KG1 (cell line): ENCODE data around the gene TMEM219.

Experiments used
- DNase-seq: peaks from one replicate; lab custom pipeline; 2025; lab: John Stamatoyannopoulos, UW

The TMEM219 gene

DNA sequence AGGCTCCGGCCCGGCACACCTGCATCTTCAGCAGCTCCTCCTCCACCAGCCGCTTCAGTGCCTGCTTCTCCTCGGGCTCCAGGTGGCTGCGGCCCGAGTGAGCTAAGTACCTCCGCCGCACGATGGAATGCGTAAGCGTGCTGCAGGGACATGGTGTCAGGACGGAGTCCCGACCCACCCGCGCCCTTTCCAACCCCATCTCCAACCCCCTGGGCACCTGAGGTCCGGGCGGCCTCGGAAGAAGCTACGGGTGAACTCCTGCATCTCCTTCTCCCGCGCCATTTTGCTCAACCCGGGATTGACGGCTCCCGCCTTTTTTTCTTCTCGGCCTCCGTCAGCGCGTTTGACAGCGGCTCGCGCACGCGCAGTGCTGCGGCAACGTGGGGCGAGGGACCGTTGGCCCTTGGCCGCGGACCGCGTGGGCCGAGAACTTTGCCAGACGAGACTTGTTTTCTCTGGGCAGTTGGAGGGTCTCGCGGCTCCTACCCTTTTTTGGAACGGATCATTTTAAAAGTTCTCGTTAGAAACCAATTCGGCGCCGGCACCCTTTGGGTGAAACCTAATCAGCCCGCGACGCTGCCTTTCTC is 33.5 kb downstream of the TMEM219 start, which contains the start of gene HIRIP3:
Gene HIRIP3 (minus strand): TSS at position 294 of the 587 bp plus-strand sequence. CDS start 12 bp downstream, at position 282.
- peak; percentile 87 for DNase-seq

DNA sequence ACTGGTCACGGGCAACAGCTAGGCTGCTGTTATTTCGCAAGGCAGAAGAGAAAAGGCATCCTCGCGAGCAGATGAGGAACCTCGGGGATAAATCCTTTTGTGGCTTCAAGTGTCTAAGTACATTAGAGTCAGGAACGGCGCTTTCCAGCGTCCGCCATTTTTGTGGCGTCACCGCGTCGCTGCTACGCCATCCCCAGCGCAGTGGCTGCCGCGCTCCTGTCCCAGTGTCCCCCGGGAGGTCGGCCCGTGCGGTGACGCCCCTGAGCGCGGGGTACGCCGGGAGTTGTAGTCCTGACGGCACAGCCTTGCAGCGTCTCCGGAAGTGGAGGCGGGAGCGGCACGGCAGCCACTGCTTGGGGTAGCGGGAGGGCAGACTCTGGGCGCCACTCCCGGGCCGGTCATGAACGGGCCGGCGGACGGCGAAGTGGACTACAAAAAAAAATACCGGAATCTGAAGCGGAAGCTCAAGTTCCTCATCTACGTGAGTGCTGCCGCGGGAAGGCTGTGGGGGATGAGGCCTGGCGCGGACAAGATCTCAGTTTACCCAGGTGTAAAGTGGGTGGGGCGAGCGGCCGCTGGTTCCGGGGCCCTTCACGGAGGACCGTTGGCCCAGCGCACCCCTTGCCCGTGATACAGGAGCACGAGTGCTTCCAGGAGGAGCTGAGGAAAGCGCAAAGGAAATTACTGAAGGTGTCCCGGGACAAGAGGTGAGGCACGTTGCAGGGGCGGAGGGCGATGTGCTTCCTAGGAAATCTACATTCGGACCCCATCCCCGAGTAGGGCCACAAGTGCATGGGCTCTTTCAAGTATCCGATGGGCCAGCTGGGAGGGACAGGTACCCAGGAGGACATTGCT is 34.3 kb downstream of the TMEM219 start, which contains the start of gene INO80E:
Gene INO80E (plus strand): TSS at position 331 of the 855 bp plus-strand sequence. CDS start 70 bp downstream, at position 401.
- peak; percentile 98 for DNase-seq

DNA sequence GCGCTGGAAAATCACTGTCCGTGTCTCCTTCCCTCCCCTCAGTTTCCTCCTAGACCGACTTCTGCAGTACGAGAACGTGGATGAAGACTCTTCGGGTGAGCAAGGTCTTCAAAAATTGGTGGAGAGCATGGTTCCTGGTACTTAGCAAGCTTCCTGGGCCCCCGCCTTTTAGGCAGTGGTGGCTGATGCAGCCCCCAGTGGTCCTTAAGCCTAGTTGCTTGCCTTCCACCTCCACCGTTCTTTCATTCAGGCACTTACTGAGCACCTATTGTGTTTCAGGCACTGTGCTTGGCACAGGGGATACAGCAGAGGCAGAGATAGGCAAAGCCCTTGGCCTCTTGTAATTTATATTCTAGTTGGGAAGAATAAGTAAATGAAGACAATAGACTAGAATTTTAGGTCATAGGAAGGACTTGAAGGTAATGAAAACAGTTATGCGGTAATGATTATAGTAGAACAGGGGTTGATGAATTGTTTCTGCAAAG is 34.9 kb downstream of the TMEM219 start:
- no peak for DNase-seq

DNA sequence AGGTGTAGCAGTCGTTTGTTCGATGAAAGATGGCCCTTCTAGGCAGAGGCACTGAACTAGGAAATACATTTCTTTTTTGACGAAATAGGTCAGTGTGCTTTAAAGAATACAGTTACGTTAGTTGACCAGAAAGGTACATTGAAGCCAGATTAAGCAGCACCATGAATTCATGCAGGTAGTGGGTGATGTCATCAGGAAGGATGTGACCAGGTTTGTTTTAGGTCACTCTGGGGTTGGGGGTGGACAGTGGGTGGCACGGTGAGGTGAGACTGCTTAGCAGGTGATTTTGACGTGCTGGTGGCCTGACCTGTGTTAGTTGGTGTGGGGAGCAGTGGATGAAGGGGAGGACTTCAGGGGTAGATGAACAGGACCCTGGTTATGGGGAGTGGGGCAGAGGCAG is 37.7 kb downstream of the TMEM219 start:
- DNase-seq, result no peak

DNA sequence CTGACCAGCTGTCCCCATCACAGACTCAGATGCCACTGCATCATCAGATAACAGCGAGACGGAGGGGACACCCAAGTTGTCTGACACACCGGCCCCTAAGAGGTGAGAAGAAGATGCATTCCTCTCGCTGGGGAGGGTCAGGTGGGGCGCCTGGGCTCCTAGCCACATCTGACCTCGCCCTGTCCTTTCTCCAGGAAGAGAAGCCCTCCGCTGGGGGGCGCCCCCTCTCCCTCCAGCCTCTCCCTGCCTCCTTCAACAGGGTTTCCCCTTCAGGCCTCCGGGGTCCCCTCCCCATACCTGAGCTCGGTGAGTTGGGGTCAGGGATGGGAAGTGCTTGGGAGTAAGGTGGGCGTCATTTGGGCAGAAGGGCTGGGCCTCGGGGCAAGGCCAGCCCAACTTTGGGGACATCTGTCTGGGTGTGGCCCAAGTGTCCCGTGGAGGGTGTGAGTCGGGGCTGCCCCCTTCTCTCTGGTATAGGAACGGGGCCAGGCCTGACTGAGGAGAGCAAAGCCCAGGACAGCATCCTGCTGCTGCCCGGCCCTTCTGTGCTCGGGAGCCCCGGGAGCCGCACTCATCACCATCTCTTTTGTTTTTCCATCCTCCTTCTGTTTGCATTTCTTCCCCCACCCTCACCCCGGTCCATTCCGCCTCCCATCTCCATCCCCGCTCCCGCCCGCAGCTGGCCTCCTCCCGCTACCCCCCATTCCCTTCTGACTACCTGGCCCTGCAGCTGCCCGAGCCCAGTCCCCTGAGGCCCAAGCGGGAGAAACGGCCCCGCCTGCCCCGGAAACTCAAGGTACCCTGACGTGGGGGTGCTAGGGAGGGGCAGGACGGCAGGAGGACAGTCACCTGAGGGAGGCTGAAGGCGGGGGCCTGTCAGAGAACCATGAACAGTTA is 39.1 kb downstream of the TMEM219 start:
- DNase-seq, result no peak

DNA sequence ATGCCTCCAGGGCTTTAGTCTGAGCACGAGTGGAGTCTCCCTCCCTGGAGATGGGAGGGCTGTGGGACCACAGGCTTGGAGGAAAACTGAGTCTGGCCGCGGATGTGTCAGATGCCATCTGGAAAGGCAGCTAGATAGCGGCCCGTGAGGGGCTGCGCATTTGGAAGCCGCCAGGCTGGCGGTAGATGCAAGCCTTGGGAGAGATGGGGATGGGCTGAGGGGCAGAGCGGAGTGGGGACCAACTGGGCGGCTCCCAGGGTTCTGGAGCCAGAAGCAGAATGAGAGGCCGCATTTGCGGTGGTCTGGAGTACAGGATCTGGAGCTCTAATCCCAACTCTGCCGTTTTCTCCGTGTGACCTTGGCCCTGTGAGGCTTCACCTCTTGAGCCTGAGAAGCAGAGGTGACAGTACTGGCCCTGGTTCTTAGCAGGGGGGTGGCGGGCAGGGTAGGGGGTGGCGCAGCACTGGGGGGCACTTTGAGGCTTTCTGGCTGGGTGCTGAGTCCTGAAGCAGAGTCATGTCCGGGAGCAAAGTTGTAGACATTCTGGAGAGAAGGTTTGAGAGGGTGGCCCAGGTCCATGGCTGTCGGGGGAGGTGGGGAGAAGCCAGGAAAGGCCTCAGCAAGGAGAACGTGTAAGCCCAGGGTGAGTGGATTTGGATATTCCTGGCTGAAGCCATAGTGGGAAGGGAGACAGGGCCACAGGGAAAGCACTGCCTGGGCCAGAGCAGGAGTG is 40.9 kb downstream of the TMEM219 start:
- no peak for DNase-seq

DNA sequence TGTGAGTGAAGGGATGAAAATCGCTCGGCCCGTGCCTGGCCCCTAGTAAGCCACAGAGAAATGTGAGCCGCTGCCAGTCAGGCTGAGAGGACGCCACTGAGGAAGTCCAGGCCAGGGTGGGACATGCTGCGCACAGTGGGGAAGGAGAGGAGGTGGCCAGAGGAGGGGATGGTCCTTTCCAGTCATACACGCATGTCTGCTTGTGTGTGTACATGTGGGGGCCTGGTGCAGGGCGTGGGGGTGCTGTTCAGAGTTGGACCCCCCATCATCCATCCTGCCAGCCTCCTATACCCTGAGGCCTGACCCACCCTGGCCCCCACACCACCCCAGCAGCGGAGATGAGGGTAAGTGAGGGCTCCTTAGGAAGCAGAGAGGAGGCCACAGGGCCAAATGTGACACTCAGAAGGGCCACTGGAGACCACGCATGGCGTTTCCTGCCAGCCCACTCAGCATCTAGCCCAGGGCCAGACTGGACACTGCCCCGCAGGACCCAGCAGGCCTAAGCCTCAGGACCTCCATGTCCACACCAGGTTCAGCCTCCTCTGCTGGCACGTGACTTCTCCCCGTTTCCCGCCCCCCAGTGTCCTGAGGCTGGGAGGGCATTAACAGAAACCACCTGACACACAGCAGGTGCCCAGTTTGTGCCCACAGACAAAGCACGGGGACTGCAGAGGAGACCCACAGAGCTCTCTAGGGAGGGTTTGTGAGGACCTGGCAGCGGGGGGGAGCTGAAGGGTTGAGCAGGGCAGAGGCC is 42.0 kb downstream of the TMEM219 start:
- DNase-seq, result no peak

DNA sequence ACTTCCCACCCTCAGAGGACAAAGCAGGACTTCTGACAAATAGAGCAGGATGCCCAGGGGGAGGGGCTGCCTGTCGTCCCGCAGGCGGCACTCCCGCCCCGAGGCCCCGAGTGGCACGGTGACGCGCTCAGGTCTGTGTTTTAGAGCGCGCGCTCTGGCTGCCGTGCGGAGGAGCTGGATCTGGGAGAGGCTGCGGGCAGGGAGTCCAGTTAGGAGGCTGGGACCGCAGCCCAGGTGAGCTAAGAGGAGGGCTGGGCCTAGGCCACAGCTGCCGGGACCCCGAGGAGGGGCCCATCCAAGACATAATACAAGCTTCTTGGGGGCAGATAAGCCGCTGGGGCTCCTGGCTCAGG is 42.5 kb downstream of the TMEM219 start:
- no peak for DNase-seq

DNA sequence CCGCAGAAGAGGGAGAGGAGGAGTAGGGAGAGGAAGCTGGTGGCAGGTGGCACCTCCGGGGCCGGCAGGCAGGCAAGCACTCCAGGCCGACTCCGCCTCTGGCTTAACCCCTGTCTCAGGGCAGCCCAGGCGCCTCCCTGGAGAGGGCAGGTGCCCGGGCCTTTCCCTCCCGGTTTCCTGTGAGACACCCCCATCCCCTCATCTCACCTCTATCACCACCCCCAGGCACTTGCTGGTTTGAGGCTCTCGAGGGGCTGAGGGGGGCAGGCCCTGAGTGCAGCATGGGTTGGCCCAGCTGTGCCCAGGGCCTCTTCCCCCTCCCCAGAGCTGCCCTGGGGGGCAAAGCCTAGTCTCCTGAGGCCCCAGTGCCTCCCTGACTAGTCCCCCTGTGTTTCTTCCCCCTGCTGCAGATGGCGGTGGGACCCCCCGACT is 42.9 kb downstream of the TMEM219 start:
- no peak for DNase-seq

DNA sequence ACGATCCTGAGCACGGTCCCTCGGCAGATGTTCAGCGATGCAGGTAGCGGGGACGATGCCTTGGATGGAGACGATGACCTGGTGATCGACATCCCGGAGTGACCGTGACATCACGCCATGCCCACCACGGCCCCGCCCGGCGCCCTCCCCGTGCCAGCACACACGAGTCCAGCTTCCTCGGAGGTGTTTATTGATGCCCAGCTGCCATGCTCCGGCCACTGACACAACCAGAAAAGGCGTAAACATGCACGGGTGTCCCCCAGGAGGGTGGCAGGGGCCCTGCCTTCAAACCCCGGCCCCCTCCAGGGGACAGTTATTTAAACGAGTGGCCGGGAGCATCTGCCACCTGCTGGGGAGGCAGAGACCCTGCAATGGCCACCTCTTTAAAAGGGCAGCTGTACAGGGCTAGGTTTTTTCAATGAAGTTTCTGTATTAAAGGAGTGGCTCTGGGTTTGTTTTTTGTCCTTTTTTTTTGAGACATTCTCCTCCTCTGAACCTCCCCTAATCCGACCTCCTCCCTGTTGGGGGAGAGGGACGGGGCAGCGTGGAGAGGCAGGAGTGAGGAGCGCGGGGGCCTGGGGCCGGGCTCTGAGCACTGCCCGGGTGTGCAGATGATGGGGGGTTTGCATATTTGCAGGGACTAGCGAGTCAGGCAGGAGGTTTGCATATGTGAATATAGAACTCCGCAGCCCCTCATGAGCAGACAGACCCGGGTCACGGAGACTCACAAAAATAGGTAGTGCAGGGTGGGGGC is 43.6 kb downstream of the TMEM219 start:
- DNase-seq, result no peak

DNA sequence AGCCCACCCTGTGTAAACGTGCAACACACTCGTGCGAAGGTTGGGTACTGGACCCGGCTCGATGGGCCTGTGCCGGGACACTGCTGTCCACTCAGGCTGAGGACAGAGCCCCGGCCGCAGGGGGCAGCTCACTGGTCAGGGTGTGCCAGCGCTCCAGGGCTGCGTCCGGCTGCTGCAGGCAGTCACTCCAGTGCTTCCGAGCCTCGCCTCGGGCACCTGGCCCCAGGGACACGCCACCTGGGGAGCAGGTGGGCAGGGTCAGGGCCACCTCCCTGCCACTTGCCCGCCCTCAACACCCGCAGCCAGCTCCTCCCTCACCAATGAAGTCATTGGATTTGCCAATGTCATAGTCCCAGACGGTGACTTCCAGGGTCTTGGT is 44.2 kb downstream of the TMEM219 start:
- no peak for DNase-seq

DNA sequence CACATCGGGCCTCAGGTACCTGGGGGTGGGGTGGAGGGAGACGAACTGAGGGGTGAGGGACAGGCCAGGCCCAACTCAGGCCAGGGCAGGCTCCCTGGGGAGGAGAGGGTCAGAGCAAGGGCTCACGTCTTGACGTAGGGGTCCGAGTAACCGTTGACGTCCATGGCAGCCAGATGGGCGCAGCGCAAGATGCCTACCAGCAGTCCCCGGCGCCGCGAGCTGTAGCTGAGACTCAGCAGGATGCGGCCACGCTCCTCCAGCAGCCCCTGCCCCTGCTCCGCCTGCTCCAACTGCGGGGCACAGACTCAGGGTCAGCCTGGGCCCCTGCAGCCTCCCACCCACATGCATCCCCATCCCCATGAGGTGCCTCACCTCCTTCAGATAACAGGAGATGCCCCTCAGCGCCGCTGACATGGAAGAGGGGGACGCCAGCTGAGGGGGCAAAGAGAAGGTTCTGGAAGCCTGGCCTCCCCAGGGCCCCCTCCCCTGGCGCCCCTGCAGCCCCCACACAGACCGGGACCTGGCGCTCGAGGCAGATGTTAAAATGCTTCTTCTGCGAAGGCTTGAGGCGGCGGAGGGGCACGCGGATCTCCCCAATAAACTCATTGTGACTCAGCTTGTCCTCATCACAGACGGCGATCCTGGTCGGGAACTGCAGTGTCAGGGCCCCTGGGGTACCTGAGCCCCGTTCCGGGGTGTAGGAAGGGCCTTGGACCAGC is 44.9 kb downstream of the TMEM219 start:
- DNase-seq, result no peak

DNA sequence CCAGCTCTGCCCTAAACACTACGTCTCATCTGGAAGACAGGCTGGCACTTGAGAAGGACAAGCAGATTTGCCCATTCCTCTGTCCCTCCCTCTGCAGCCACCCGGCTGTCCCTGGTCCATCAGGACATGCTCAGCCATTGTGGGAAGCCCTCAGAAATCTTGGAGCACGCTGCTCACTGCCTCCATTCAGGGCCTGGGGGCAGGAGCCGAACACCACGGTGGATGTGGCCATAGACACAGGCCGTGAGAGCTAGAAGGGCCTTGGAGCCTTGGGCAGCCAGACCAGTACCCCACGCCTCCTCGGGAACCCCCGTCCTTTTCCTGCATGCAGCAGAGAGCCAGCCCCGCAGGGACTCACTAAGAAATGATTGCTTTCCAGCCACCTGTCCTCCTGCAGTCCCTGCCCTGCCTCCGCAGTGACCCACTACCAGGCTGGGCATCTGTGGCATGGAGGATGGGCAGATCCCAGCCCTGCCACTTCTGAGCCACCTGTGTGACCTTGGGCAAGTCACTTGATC is 45.6 kb downstream of the TMEM219 start:
- DNase-seq, result no peak

DNA sequence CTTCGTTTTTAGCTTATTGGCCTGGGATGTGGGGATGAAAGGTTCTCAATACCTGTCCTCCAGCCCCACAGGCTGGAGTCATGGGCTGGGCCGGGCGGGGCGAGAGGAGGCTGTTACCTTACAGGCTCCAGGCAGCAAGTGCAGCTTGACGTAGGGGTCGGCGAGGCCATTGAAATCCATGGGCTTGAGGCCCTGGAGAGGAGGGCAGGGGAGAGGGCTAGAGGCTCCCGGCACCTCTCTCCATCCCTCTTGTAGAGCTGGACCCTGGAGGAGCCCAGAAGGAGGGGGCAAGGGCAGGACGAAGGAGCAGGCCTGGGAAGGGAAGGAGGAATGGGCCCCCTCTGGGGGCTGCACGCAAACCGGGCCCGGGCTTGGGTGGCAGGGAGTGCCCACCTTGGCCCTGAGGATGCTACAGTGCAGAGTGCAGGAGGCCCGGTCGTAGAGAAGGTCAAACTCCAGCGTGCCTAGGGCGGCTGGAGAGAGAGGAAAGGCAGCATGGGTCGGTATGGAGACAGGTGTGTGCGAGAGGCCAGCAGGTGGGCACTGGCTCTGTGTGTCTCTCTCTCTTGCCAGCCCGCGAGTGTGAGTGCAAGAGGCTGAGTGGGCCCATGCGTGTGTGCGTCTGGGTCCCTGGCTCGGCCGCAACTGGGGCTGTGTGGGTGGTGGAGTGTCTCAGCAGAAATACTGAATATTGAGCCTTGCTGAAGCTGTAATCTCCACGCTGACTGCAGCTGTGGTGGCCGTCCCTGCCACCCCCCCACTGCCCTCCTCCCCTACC is 47.4 kb downstream of the TMEM219 start:
- no peak for DNase-seq

DNA sequence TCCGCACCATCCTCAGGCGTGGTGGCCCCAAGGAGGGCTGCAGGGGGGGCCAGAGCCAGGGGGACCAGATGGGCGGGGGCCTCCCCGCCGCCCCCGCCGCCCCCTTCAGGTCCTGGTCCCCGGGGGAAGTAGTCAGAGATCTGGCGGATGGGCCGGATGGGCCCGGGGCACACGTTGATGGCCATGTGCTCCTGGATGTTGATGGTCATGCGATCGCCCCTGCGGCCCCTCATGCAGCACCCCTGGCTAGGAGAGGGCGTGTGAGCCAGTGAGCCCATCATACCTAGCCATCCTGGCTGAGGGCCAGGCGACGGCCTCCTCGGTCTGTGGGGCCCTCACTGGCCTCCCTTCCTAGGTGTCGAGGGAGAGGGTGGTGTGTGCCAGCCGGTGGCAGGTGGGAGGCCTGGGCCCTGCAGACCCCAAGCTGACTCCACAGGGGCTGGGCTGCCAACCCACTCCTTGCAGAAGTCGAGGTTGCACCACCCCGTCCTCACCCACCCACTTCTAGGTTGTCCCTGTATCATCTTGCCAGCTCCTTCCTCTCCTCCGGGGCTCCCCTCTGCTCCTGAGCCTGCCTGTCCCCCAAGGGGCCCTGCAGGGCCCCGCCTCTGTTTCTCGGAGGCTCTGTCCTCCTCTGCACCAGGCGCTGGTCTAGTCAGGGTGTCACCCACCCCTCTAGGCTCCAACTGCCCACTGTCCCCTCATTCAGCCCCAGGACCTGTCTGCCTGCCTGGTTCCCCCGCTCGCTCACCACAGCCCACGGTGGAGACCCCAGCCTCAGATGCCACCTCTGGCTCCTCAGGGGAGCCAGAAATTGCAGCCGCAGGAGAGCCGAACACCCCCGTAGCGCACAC is 48.3 kb downstream of the TMEM219 start:
- DNase-seq, result no peak

DNA sequence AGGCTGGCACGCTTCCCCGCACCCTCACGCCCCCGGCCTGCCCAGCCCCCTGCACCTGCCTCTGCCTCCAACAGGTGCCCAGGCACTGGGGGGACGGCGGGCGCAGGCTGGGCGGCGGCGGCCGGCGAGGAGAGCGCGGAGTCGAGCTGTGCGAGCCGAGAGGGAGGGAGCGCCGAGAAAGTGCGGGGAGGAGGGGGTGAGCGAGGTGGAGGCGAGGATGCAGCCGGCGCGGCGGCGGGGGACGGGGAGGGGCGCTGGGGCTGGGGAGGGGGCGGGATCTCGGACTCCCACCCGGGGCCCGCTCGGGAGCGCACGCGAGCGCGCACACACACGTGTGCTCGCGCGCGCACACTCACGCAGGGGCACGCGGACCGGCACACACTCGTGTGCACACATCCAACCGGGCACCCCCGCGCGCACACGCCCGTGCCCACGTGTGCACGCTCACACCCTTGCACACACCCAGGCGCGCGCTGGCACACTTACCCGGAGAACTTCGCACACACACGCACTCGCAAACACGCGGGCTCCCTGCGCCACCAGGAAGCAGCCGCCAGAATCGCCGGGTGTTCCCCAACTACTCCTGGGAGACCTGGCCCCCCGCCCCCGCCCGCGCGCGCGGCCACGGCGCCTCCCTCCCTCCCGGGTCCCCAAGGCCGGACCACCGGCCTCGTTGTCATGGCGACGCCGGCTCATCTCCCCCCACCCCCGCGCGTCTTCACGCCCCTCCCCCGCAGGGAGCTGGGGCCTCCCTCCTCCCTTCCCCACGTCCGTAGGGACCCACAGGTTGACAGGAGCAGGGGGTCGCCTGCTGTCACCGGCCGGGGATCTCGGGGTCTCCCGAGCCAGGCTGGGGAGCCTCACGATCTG is 49.2 kb downstream of the TMEM219 start, which contains the start of gene DOC2A:
Gene DOC2A (minus strand): TSS at position 184 of the 870 bp plus-strand sequence. CDS start 805 bp downstream, outside the sequence.
- no peak for DNase-seq
